GM12878 (cell line): Measurements from ENCODE around the gene AZU1. TPM values are rescaled to one million over a fixed set of nuclear protein-coding genes. Genes with fewer than 3 reads are reported as not detected.

ENCODE experiments used
- ATAC-seq: fragments of 200-7000 bp; cut with Tn5 transposase; 3 replicates; pipeline ENCODE4 v1.9.1; 2020; ENCODE audit warnings: mild to moderate bottlenecking, moderate library complexity
- BruUV-seq: library from RNA; stranded (reverse); fragments of 400-500 nt; replicated peaks from 2 replicates; lab custom pipeline; 2021; lab: Mats Ljungman, UMichigan
- CTCF ChIA-PET: fragments of 300-600 bp; sonication (Branson Sonifier 250); formaldehyde crosslinking; extraction: SDS; loops from one replicate; lab custom pipeline; 2021; ENCODE audit warnings: inconsistent platforms; lab: Yijun Ruan, JAX
- POLR2A ChIA-PET: fragments of 350-600 bp; formaldehyde crosslinking; extraction: SDS; loops from one replicate; lab custom pipeline; 2021; ENCODE audit warnings: inconsistent platforms; lab: Charles Lee
- RAD21 ChIA-PET: fragments of 300-600 bp; sonication (Branson Sonifier 250); formaldehyde crosslinking; loops from one replicate; lab custom pipeline; 2023; ENCODE audit warnings: antibody characterized with exemption; ENCODE audit not compliant: unreplicated experiment; lab: Charles Lee
- SMC1A ChIA-PET: fragments of 300-600 bp; sonication (Branson Sonifier 250); formaldehyde crosslinking; loops from one replicate; lab custom pipeline; 2023; ENCODE audit not compliant: unreplicated experiment, uncharacterized antibody; lab: Charles Lee
- DNase-seq: peaks from one replicate; pipeline ENCODE4 v3.0.0-alpha.2; 2011; ENCODE audit warnings: low read depth, low spot score
- FAIRE-seq: peaks from 3 replicates; lab custom pipeline; 2011; peaks lifted over from hg19 to GRCh38; lab: Jason Lieb, UNC
- H2AFZ ChIP-seq: 2 replicates; pipeline ENCODE4 v1.6.0; 2011; ENCODE audit warnings: low read depth, low read length, control low read depth; ENCODE audit not compliant: control insufficient read depth
- H3K27ac ChIP-seq: 2 replicates; pipeline ENCODE4 v1.5.1; 2011; ENCODE audit warnings: control low read depth; ENCODE audit not compliant: control insufficient read depth, insufficient read depth
- H3K27me3 ChIP-seq, 2 experiments: replicated peaks in 1 of 2; 2 replicates each; pipeline versions ENCODE4 v1.6.0 to v1.6.1; 2011; ENCODE audit warnings: low read length in 1 of 2; ENCODE audit not compliant: control insufficient read depth in 2 of 2, insufficient read depth in 2 of 2
- H3K36me3 ChIP-seq, 2 experiments: 2 replicates each; pipeline ENCODE4 v1.5.1; 2011; ENCODE audit warnings: low read length in 1 of 2; ENCODE audit not compliant: control insufficient read depth in 2 of 2, insufficient read depth in 2 of 2
- H3K4me1 ChIP-seq: 2 replicates; pipeline ENCODE4 v1.6.1; 2011; ENCODE audit warnings: mild to moderate bottlenecking, low read length, moderate library complexity, mixed read lengths; ENCODE audit not compliant: control insufficient read depth, insufficient read depth
- H3K4me2 ChIP-seq: 2 replicates; pipeline ENCODE4 v1.6.0; 2011; ENCODE audit warnings: control low read depth; ENCODE audit not compliant: control insufficient read depth, insufficient read depth
- H3K4me3 ChIP-seq: fragments of 200-600 bp; sonication (generic); 2 replicates; pipeline ENCODE4 v1.5.1; 2016
- H3K79me2 ChIP-seq: 2 replicates; pipeline ENCODE4 v1.6.0; 2011; ENCODE audit warnings: low read length; ENCODE audit not compliant: control insufficient read depth, insufficient read depth
- H3K9ac ChIP-seq: 2 replicates; pipeline ENCODE4 v1.8.0; 2011; ENCODE audit warnings: low read length, control low read depth, mixed read lengths; ENCODE audit not compliant: control insufficient read depth, insufficient read depth
- H3K9me3 ChIP-seq: replicated peaks from 3 replicates; pipeline ENCODE4 v1.5.1; 2011; ENCODE audit warnings: mild to moderate bottlenecking, low read length; ENCODE audit not compliant: control insufficient read depth, insufficient read depth
- H4K20me1 ChIP-seq: 2 replicates; pipeline ENCODE4 v1.6.0; 2011; ENCODE audit not compliant: control insufficient read depth, insufficient read depth
- HCFC1 ChIP-seq: fragments of 150-350 bp; IDR thresholded peaks from 2 replicates; pipeline ENCODE4 v1.6.1; 2014; ENCODE audit warnings: low read length
- POLR2A ChIP-seq: IDR thresholded peaks from 2 replicates; pipeline ENCODE4 v1.6.1; 2011; ENCODE audit warnings: low read depth, mild to moderate bottlenecking, low read length
- STAT1 ChIP-seq: fragments of 450-650 bp; conservative IDR thresholded peaks from 2 replicates; pipeline ENCODE4 v1.6.1; 2014; ENCODE audit warnings: antibody characterized with exemption, mild to moderate bottlenecking
- YBX1 ChIP-seq: fragments of 450-650 bp; IDR thresholded peaks from 2 replicates; pipeline ENCODE4 v1.6.1; 2016; ENCODE audit warnings: antibody characterized with exemption
- ZZZ3 ChIP-seq: IDR thresholded peaks from 2 replicates; pipeline ENCODE4 v1.6.1; 2011; ENCODE audit warnings: low read depth; ENCODE audit not compliant: control insufficient read depth, insufficient read length
- WGBS: methylation state at CpG from one replicate; pipeline ENCODE4 v1.1.6; 2016; ENCODE audit warnings: low lambda C conversion rate; ENCODE audit not compliant: insufficient replicate concordance, insufficient coverage; ENCODE audit errors: missing lambda C conversion rate; 5-methylcytosine and 5-hydroxymethylcytosine counted together
- in situ Hi-C: fragments of 300-500 bp; cut with MboI; formaldehyde crosslinking; loops from 9 replicates; pipeline ENCODE4 v1.14.3; 2018; ENCODE audit warnings: mixed read lengths
- intact Hi-C: fragments of 100-400 bp; cut with micrococcal nuclease; formaldehyde crosslinking; loops from one replicate; pipeline ENCODE4 v1.14.2; 2022; ENCODE audit not compliant: unreplicated experiment
- polyA plus RNA-seq, 11 experiments: library from polyadenylated mRNA; depleted of rRNA in 4 of 11; unstranded in 6 of 11; stranded (reverse) in 5 of 11; fragments of >200 nt; fragmentation: Nextera tagmentation in 4 of 11; fragmentation: Illumina TruSeq in 1 of 11; extraction: Ambion mirVana in 4 of 11; extraction: Trizol in 1 of 11; gene quantifications; 1 replicate in 1 of 11; 2 replicates in 10 of 11; pipeline versions ENCODE4 v1.2.1 to v1.2.3, GENCODE V29; 2011 to 2016; ENCODE audit warnings: inconsistent platforms in 2 of 11, missing spikeins in 2 of 11, low read depth in 1 of 11
- total RNA-seq, 4 experiments: library from RNA; depleted of rRNA in 3 of 4; stranded (reverse); fragments of >200 nt in 3 of 4; fragmentation: Illumina TruSeq in 1 of 4; extraction: Trizol in 1 of 4; gene quantifications; 2 replicates each; pipeline versions ENCODE4 v1.2.1 to v1.2.3, GENCODE V29; 2013 to 2021
- TF ChIP-seq, protein P1 (sequence below): fragments of 450-650 bp; IDR thresholded peaks from 2 replicates; pipeline ENCODE4 v1.6.1; 2016; ENCODE audit warnings: mild to moderate bottlenecking
- TF ChIP-seq, protein P2 (sequence below): fragments of 450-650 bp; IDR thresholded peaks from 2 replicates; pipeline ENCODE4 v1.6.1; 2018; ENCODE audit warnings: borderline replicate concordance, mild to moderate bottlenecking; ENCODE audit not compliant: partially characterized antibody

The AZU1 gene
- total and polyA plus RNA-seq, 10 of the 15 experiments (the other 5 are each of a cell fraction or from before 2014, with no cell fraction given): not detected

- no peak overlapping the region for H3K4me3 ChIP-seq
- no TSS peak for BruUV-seq
- peaks cover 10% of the 10 kb centered on the region for H3K4me1 ChIP-seq
- no peak overlapping the region for H3K27ac ChIP-seq
- ATAC-seq (no peak), FAIRE-seq (no peak), DNase-seq (no peak)
- intact Hi-C loops (no loop called here), in situ Hi-C loops (no loop called here)
- no peaks in the 10 kb centered on the region for H3K9me3 ChIP-seq
- TF ChIP-seq STAT1 (no peak), POLR2A (0 out of 2 replicates have a peak, but pooled peaks have one; percentile 29)
- no peak overlapping the region for H3K4me2 ChIP-seq
- H3K27me3 ChIP-seq: no peaks in the 10 kb centered on the region
- H2AFZ ChIP-seq: no peak overlapping the region
- no peak overlapping the region for H3K9ac ChIP-seq
- H3K36me3 ChIP-seq: no peaks in the 10 kb centered on the region; a peak in 1 of 4 replicates
- CTCF ChIA-PET: interaction anchor here (0.8 kb wide), 1 partner anchor 32 kb away, joined by 3 read pairs; no protein-coding TSS in a partner anchor
- 92% methylated on average over 24 of the region's 38 CpGs for WGBS
- SMC1A ChIA-PET: no interaction called here
- H3K79me2 ChIP-seq: no peaks in the 10 kb centered on the region
- RAD21 ChIA-PET: no interaction called here
- H4K20me1 ChIP-seq: no peaks in the 10 kb centered on the region
- POLR2A ChIA-PET: no interaction called here
Measured at GRCh38 chr19:866769-867300, 39.2 kb downstream of the AZU1 start.

DNA sequence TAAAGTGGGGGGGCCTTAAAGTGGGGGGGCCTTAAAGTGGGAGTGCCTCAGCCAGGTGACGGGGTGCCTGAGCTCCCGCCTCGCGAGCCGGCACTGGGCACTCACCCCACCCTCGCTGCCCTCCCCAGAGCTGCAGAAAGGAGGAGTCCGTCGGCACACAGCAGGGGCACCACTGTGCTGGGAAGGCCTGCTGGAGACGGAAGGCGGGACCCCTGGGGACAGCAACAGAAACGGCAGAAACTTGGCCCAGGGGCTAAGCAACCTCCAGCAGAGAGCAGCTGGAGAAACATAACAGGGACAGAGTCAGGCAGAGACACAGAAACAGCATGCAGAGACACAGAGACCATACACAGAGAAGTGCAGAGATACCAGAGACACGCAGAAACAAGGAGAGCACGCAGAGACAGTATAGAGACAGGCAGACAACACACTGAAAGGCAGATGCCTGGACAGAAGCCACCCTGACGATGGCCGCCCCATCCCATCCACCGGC lies 39.7 kb downstream of the AZU1 start:
- DNase-seq (no peak), FAIRE-seq (no peak), ATAC-seq (no peak)
- TF ChIP-seq HCFC1 (no peak), ZZZ3 (no peak), YBX1 (no peak)
- TF ChIP-seq, protein P1, sequence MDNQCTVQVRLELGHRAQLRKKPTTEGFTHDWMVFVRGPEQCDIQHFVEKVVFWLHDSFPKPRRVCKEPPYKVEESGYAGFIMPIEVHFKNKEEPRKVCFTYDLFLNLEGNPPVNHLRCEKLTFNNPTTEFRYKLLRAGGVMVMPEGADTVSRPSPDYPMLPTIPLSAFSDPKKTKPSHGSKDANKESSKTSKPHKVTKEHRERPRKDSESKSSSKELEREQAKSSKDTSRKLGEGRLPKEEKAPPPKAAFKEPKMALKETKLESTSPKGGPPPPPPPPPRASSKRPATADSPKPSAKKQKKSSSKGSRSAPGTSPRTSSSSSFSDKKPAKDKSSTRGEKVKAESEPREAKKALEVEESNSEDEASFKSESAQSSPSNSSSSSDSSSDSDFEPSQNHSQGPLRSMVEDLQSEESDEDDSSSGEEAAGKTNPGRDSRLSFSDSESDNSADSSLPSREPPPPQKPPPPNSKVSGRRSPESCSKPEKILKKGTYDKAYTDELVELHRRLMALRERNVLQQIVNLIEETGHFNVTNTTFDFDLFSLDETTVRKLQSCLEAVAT: no peak
- TF ChIP-seq, protein P2, sequence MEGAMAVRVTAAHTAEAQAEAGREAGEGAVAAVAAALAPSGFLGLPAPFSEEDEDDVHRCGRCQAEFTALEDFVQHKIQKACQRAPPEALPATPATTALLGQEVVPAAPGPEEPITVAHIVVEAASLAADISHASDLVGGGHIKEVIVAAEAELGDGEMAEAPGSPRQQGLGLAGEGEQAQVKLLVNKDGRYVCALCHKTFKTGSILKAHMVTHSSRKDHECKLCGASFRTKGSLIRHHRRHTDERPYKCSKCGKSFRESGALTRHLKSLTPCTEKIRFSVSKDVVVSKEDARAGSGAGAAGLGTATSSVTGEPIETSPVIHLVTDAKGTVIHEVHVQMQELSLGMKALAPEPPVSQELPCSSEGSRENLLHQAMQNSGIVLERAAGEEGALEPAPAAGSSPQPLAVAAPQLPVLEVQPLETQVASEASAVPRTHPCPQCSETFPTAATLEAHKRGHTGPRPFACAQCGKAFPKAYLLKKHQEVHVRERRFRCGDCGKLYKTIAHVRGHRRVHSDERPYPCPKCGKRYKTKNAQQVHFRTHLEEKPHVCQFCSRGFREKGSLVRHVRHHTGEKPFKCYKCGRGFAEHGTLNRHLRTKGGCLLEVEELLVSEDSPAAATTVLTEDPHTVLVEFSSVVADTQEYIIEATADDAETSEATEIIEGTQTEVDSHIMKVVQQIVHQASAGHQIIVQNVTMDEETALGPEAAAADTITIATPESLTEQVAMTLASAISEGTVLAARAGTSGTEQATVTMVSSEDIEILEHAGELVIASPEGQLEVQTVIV: no peak
- BruUV-seq: no TSS peak
- Histone ChIP-seq H2AFZ (no peak overlapping the region), H3K79me2 (no peaks in the 10 kb centered on the region), H3K9ac (no peak overlapping the region), H3K27me3 (no peaks in the 10 kb centered on the region), H3K9me3 (no peaks in the 10 kb centered on the region), H3K27ac (no peak overlapping the region), H3K36me3 (no peaks in the 10 kb centered on the region; a peak in 1 of 4 replicates), H3K4me1 (peaks cover 10% of the 10 kb centered on the region), H3K4me2 (no peak overlapping the region), H3K4me3 (no peak overlapping the region), H4K20me1 (no peaks in the 10 kb centered on the region)
- in situ Hi-C loops (no loop called here), intact Hi-C loops (no loop called here)
- ChIA-PET CTCF (interaction anchor here (0.8 kb wide), 1 partner anchor 31 kb away, joined by 3 read pairs; no protein-coding TSS in a partner anchor), SMC1A (no interaction called here), RAD21 (no interaction called here), POLR2A (no interaction called here)
- 96% methylated on average over 14 of the region's 16 CpGs for WGBS
